Trophoblast cell (in vitro differentiated cells and primary cell): ENCODE data around the gene TSPEAR.

Source experiments
- DNase-seq, 2 donors: peaks; one replicate each; pipeline ENCODE4 v3.0.0-alpha.2; 2016
- H2AFZ ChIP-seq: 2 replicates; pipeline ENCODE4 v1.6.1; 2013; ENCODE audit warnings: low read length, moderate library complexity, mild to moderate bottlenecking; ENCODE audit not compliant: insufficient read depth, poor library complexity
- H2AK5ac ChIP-seq: 2 replicates; pipeline ENCODE4 v1.6.1; 2013; ENCODE audit warnings: mild to moderate bottlenecking, low read length
- H2BK120ac ChIP-seq: 2 replicates; pipeline ENCODE4 v1.6.1; 2013; ENCODE audit warnings: low read length, mild to moderate bottlenecking, moderate library complexity; ENCODE audit not compliant: insufficient read depth, poor library complexity
- H2BK12ac ChIP-seq: 2 replicates; pipeline ENCODE4 v1.6.1; 2013; ENCODE audit warnings: mild to moderate bottlenecking, low read length, moderate library complexity
- H2BK5ac ChIP-seq: 2 replicates; pipeline ENCODE4 v1.6.1; 2013; ENCODE audit warnings: low read length, low read depth, moderate library complexity, mild to moderate bottlenecking; ENCODE audit not compliant: poor library complexity
- H3K14ac ChIP-seq: 2 replicates; pipeline ENCODE4 v1.6.1; 2013; ENCODE audit warnings: mild to moderate bottlenecking, low read length
- H3K18ac ChIP-seq: 2 replicates; pipeline ENCODE4 v1.6.1; 2013; ENCODE audit warnings: mild to moderate bottlenecking, low read length
- H3K23ac ChIP-seq: 2 replicates; pipeline ENCODE4 v1.6.1; 2013; ENCODE audit warnings: low read length
- H3K27ac ChIP-seq: 2 replicates; pipeline ENCODE4 v1.5.1; 2013; ENCODE audit warnings: low read depth, mild to moderate bottlenecking, inconsistent platforms, low read length, moderate library complexity
- H3K27me3 ChIP-seq: 2 replicates; pipeline ENCODE4 v1.6.1; 2013; ENCODE audit warnings: inconsistent platforms, mild to moderate bottlenecking, low read length, moderate library complexity; ENCODE audit not compliant: insufficient read depth
- H3K36me3 ChIP-seq, 2 experiments: 1 replicate in 1 of 2; 2 replicates in 1 of 2; pipeline ENCODE4 v1.6.1; 2013; ENCODE audit warnings: low read length in 2 of 2, mild to moderate bottlenecking in 2 of 2, moderate library complexity in 1 of 2; ENCODE audit not compliant: insufficient read depth in 2 of 2, control insufficient read depth in 1 of 2
- H3K4ac ChIP-seq: 2 replicates; pipeline ENCODE4 v1.6.1; 2013; ENCODE audit warnings: low read depth, mild to moderate bottlenecking, low read length, moderate library complexity
- H3K4me1 ChIP-seq, 2 experiments: 1 replicate in 1 of 2; 2 replicates in 1 of 2; pipeline ENCODE4 v1.6.1; 2013; ENCODE audit warnings: low read length in 2 of 2, mild to moderate bottlenecking in 2 of 2, moderate library complexity in 1 of 2; ENCODE audit not compliant: insufficient read depth in 2 of 2, control insufficient read depth in 1 of 2
- H3K4me2 ChIP-seq: 2 replicates; pipeline ENCODE4 v1.6.1; 2013; ENCODE audit warnings: inconsistent platforms, mild to moderate bottlenecking, low read length, moderate library complexity
- H3K4me3 ChIP-seq: 2 replicates; pipeline ENCODE4 v1.5.1; 2013; ENCODE audit warnings: mild to moderate bottlenecking, low read depth, low read length, inconsistent platforms
- H3K79me1 ChIP-seq: one replicate; pipeline ENCODE4 v1.6.1; 2013; ENCODE audit warnings: low read length
- H3K79me2 ChIP-seq: 2 replicates; pipeline ENCODE4 v1.6.1; 2013; ENCODE audit warnings: low read length, mild to moderate bottlenecking; ENCODE audit not compliant: control insufficient read depth, insufficient read depth, poor library complexity
- H3K9ac ChIP-seq: 2 replicates; pipeline ENCODE4 v1.6.1; 2013; ENCODE audit warnings: mild to moderate bottlenecking, low read length
- H3K9me3 ChIP-seq: 2 replicates; pipeline ENCODE4 v1.6.1; 2013; ENCODE audit warnings: low read depth, mild to moderate bottlenecking, control low read depth, inconsistent platforms, low read length; ENCODE audit not compliant: insufficient read depth
- H4K12ac ChIP-seq: 2 replicates; pipeline ENCODE4 v1.6.1; 2013; ENCODE audit warnings: low read depth, mild to moderate bottlenecking, low read length, moderate library complexity
- H4K8ac ChIP-seq: 2 replicates; pipeline ENCODE4 v1.6.1; 2013; ENCODE audit warnings: low read depth, mild to moderate bottlenecking, low read length, moderate library complexity
- H4K91ac ChIP-seq: one replicate; pipeline ENCODE4 v1.6.1; 2013; ENCODE audit warnings: low read depth, mild to moderate bottlenecking, low read length, moderate library complexity
- WGBS: extraction: QIAGEN DNeasy Blood & Tissue Kit; methylation state at CpG from one replicate; pipeline ENCODE4 v1.1.7; 2013; ENCODE audit warnings: missing lambda C conversion rate; ENCODE audit not compliant: insufficient read length, insufficient coverage; ENCODE audit errors: extremely low coverage; 5-methylcytosine and 5-hydroxymethylcytosine counted together

Gene TSPEAR

DNA sequence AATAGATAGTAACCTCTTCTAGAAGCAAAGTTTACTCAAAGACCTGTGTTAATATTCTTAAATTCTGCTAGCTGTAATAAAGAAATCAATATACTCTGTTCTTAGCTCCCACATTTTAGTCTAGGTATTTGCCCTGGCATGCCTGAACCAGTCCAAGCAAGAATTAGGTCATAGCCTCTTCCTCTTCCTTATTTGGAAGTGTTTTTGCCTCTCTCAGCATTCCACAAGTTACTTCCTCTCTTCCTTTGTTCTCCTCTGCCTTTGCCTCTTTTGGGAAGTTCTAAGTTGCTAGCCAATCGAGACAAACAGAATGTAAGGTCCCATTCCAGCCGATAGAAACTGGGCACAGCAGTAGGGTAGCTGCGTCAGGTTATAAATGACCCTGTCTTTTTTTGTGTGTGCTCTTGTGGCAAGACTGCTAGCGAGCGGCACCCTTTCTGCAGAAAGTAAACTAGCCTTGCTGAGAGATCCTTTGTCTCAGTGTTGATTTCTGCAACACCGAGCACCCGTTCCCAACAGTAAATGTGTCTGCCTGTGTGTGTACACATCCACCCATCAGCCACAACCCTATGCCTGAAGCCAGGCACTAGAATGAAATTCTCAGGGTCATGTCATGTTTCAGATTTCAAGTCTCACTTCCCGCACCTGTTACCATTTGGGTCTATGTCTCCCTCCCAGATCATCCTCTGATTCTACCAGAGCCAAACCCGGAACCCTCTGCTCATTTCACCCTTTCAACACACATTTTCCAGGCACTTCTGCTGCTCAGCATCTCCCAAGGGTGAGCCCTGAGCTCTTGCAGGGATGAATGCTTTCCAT, 218.6 kb downstream of the TSPEAR start:
- H2BK5ac ChIP-seq = no peak overlapping the region

DNA sequence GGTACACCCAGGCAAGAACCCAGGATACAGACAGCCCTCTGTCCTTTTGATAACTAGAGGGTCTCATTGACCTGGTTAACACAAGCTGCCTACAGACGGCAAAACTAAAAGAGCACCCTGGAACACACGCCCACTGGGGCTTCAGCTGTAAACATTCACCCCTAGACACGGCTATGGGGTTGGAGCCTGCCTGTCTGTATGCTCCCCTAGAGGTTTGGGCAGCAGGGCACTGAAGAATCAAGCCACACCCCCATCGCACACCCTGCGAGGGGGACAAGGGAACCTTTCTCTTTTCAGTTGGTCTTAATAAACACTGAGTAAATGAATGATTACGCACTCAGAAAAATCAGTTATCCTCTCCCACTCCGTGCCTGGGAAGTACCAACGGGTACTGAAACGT, 220.6 kb downstream of the TSPEAR start:
- no peak overlapping the region for H3K23ac ChIP-seq
- H3K4ac ChIP-seq = no peak overlapping the region
- no peaks in the 10 kb centered on the region for H3K4me1 ChIP-seq
- H2AK5ac ChIP-seq = no peak overlapping the region
- no peak overlapping the region for H3K14ac ChIP-seq
- H3K27me3 ChIP-seq = no peaks in the 10 kb centered on the region
- H3K36me3 ChIP-seq = no peaks in the 10 kb centered on the region
- no peak overlapping the region for H2BK12ac ChIP-seq
- H2AFZ ChIP-seq = no peak overlapping the region
- no peak for DNase-seq
- H4K91ac ChIP-seq = no peak overlapping the region
- no CpG with 5 or more reads among the region's 9 CpGs for WGBS
- H3K27ac ChIP-seq = no peak overlapping the region
- no peak overlapping the region for H2BK5ac ChIP-seq
- no peak overlapping the region for H4K12ac ChIP-seq
- no peaks in the 10 kb centered on the region for H3K79me1 ChIP-seq
- peaks cover 23% of the 10 kb centered on the region for H3K9me3 ChIP-seq
- no peak overlapping the region for H4K8ac ChIP-seq
- H3K9ac ChIP-seq = no peak overlapping the region
- H3K4me2 ChIP-seq = no peak overlapping the region
- no peak overlapping the region for H3K4me3 ChIP-seq
- H2BK120ac ChIP-seq = no peak overlapping the region
- no peaks in the 10 kb centered on the region for H3K79me2 ChIP-seq
- no peak overlapping the region for H3K18ac ChIP-seq

More for the DNA sequence above, 218.6 kb downstream of the TSPEAR start:
- Histone ChIP-seq H3K9ac (no peak overlapping the region), H3K4me3 (no peak overlapping the region), H2AFZ (no peak overlapping the region), H3K4ac (no peak overlapping the region), H4K8ac (no peak overlapping the region), H3K36me3 (no peaks in the 10 kb centered on the region), H4K91ac (no peak overlapping the region), H3K23ac (no peak overlapping the region), H3K79me2 (no peaks in the 10 kb centered on the region), H4K12ac (no peak overlapping the region), H2AK5ac (no peak overlapping the region), H3K27me3 (no peaks in the 10 kb centered on the region), H3K18ac (no peak overlapping the region), H3K9me3 (peaks cover 23% of the 10 kb centered on the region), H3K79me1 (no peaks in the 10 kb centered on the region), H3K4me2 (no peak overlapping the region), H3K4me1 (no peaks in the 10 kb centered on the region), H3K27ac (no peak overlapping the region), H3K14ac (no peak overlapping the region), H2BK12ac (no peak overlapping the region), H2BK120ac (no peak overlapping the region)
- DNase-seq = no peak
- WGBS = no CpG with 5 or more reads among the region's 9 CpGs

DNA sequence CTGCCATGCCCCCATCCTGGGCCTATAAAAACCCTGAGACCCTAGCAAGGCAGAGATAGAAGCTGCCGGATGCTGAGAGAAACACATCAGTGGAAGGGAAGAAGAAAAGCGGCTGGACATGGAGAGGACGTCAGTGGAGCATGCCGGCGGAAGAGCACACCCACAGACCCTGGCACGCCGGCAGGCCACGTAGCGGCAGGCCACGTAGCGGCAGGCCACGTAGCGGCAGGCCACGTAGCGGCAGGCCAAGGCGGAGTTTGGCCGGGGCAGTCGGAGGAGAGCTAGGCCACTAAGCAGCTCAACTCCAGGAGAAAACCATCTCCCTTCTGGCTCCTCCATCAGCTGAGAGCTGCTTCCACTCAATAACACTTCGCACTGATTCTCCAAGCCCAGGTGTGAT, 221.0 kb downstream of the TSPEAR start:
- H2AK5ac ChIP-seq = no peak overlapping the region
- no peak overlapping the region for H3K4ac ChIP-seq
- no peaks in the 10 kb centered on the region for H3K79me2 ChIP-seq
- H3K14ac ChIP-seq = no peak overlapping the region
- no peak overlapping the region for H2BK12ac ChIP-seq
- H2AFZ ChIP-seq = no peak overlapping the region
- peaks cover 23% of the 10 kb centered on the region for H3K9me3 ChIP-seq
- H3K79me1 ChIP-seq = no peaks in the 10 kb centered on the region
- no peaks in the 10 kb centered on the region for H3K4me1 ChIP-seq
- no peak overlapping the region for H4K91ac ChIP-seq
- H4K8ac ChIP-seq = no peak overlapping the region
- no CpG with 5 or more reads among the region's 19 CpGs for WGBS
- H3K27ac ChIP-seq = no peak overlapping the region
- no peak overlapping the region for H3K4me3 ChIP-seq
- H3K27me3 ChIP-seq = no peaks in the 10 kb centered on the region
- H3K9ac ChIP-seq = no peak overlapping the region
- no peak overlapping the region for H2BK5ac ChIP-seq
- no peak for DNase-seq
- no peak overlapping the region for H3K4me2 ChIP-seq
- no peak overlapping the region for H4K12ac ChIP-seq
- H3K18ac ChIP-seq = no peak overlapping the region
- no peak overlapping the region for H2BK120ac ChIP-seq
- no peaks in the 10 kb centered on the region for H3K36me3 ChIP-seq
- no peak overlapping the region for H3K23ac ChIP-seq

DNA sequence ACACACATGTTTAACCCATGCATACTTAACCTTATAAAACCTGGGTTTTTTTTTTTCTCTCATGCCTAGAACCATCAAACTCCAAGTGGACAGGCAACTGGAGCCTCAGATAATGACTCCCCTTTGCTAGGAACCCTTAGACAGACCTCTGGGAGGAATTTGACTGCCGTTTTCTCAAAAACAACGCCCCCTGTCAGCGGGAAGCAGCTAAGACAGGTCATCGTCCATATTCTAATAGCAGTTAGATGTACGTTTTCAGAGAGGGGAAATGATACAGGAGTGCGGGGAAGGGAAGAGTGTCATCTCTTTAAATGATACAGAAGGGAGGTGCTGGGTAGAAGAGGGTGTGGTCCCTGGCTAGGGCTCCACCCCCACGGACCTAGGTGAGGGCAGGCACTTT, 221.4 kb downstream of the TSPEAR start:
- Histone ChIP-seq H3K23ac (no peak overlapping the region), H3K79me1 (no peaks in the 10 kb centered on the region), H3K27ac (no peak overlapping the region), H3K4ac (no peak overlapping the region), H3K18ac (no peak overlapping the region), H3K36me3 (no peaks in the 10 kb centered on the region), H3K4me3 (no peak overlapping the region), H2AK5ac (no peak overlapping the region), H2BK5ac (no peak overlapping the region), H3K9ac (no peak overlapping the region), H3K4me1 (no peaks in the 10 kb centered on the region), H3K14ac (no peak overlapping the region), H3K79me2 (no peaks in the 10 kb centered on the region), H3K27me3 (no peaks in the 10 kb centered on the region), H4K12ac (no peak overlapping the region), H3K9me3 (peaks cover 23% of the 10 kb centered on the region), H4K91ac (no peak overlapping the region), H2BK12ac (no peak overlapping the region), H3K4me2 (no peak overlapping the region), H4K8ac (no peak overlapping the region), H2BK120ac (no peak overlapping the region), H2AFZ (no peak overlapping the region)
- DNase-seq = no peak
- no CpG with 5 or more reads among the region's 7 CpGs for WGBS
